Type B pancreatic cell (in vitro differentiated cells): ENCODE measurements around the gene STAB2. TPM values are rescaled to one million over a fixed set of nuclear protein-coding genes. Genes with fewer than 3 reads are reported as not detected.

ENCODE experiments used
- DNase-seq: peaks from one replicate; pipeline ENCODE4 v3.0.0; 2021; ENCODE audit warnings: mixed read lengths; ENCODE audit not compliant: unreplicated experiment; ENCODE audit errors: extremely low spot score
- H3K27ac Mint-ChIP-seq: 2 replicates; pipeline ENCODE4 v1.8.0; 2021; ENCODE audit warnings: mild to moderate bottlenecking, mixed read lengths
- H3K27me3 Mint-ChIP-seq: 2 replicates; pipeline ENCODE4 v1.8.0; 2021; ENCODE audit warnings: mixed read lengths
- H3K36me3 Mint-ChIP-seq: 2 replicates; pipeline ENCODE4 v1.8.0; 2021; ENCODE audit warnings: mixed read lengths
- H3K4me1 Mint-ChIP-seq: one replicate; pipeline ENCODE4 v1.8.0; 2021; ENCODE audit warnings: mixed read lengths; ENCODE audit not compliant: unreplicated experiment
- H3K4me3 Mint-ChIP-seq: 2 replicates; pipeline ENCODE4 v1.8.0; 2021; ENCODE audit warnings: mild to moderate bottlenecking, mixed read lengths
- H3K9me3 Mint-ChIP-seq: 2 replicates; pipeline ENCODE4 v1.8.0; 2021; ENCODE audit warnings: mixed read lengths
- CTCF ChIP-seq: fragments of 200-600 bp; sonication (generic); conservative IDR thresholded peaks from 2 replicates; pipeline ENCODE4 v1.5.0; 2021; ENCODE audit warnings: antibody characterized with exemption, mild to moderate bottlenecking
- total RNA-seq: library from RNA; stranded (reverse); gene quantifications from 2 replicates; pipeline ENCODE4 v1.2.1, GENCODE V29; 2021; ENCODE audit warnings: low replicate concordance

STAB2 gene
- total RNA-seq, 1 donor from 2014 or later = not detected

- Mint-ChIP-seq H3K36me3 (no peaks in the 10 kb centered on the region), H3K4me1 (no peaks in the 10 kb centered on the region), H3K9me3 (no peaks in the 10 kb centered on the region), H3K27ac (no peak overlapping the region), H3K4me3 (no peak overlapping the region), H3K27me3 (peaks cover 2% of the 10 kb centered on the region)
- DNase-seq = no peak
- no peak for TF ChIP-seq CTCF
Observed at GRCh38 chr12:103586132-103586531, 941 bp upstream of the STAB2 start.

GRCh38 chr12:103588680-103589079, 1.6 kb downstream of the STAB2 start:
- Mint-ChIP-seq H3K27me3 (peaks cover 2% of the 10 kb centered on the region), H3K9me3 (no peaks in the 10 kb centered on the region), H3K4me1 (no peaks in the 10 kb centered on the region), H3K36me3 (no peaks in the 10 kb centered on the region), H3K27ac (no peak overlapping the region), H3K4me3 (no peak overlapping the region)
- no peak for TF ChIP-seq CTCF
- DNase-seq = no peak

GRCh38 chr12:103589517-103589916, 2.4 kb downstream of the STAB2 start:
- TF ChIP-seq CTCF = no peak
- H3K27ac Mint-ChIP-seq = no peak overlapping the region
- H3K4me1 Mint-ChIP-seq = no peaks in the 10 kb centered on the region
- H3K27me3 Mint-ChIP-seq = peaks cover 2% of the 10 kb centered on the region
- DNase-seq = no peak
- H3K4me3 Mint-ChIP-seq = no peak overlapping the region
- H3K36me3 Mint-ChIP-seq = no peaks in the 10 kb centered on the region
- no peaks in the 10 kb centered on the region for H3K9me3 Mint-ChIP-seq

- Mint-ChIP-seq H3K9me3 (no peaks in the 10 kb centered on the region), H3K4me1 (no peaks in the 10 kb centered on the region), H3K4me3 (no peak overlapping the region), H3K27me3 (peaks cover 2% of the 10 kb centered on the region), H3K36me3 (no peaks in the 10 kb centered on the region), H3K27ac (no peak overlapping the region)
- TF ChIP-seq CTCF = no peak
- DNase-seq = no peak
Observed at GRCh38 chr12:103590271-103590670, 3.2 kb downstream of the STAB2 start.

GRCh38 chr12:103596981-103597380, 9.9 kb downstream of the STAB2 start:
- no peak for DNase-seq
- H3K27ac Mint-ChIP-seq = no peak overlapping the region
- no peak overlapping the region for H3K4me3 Mint-ChIP-seq
- H3K36me3 Mint-ChIP-seq = no peaks in the 10 kb centered on the region
- peaks cover 3% of the 10 kb centered on the region for H3K27me3 Mint-ChIP-seq
- no peaks in the 10 kb centered on the region for H3K9me3 Mint-ChIP-seq
- H3K4me1 Mint-ChIP-seq = no peaks in the 10 kb centered on the region
- no peak for TF ChIP-seq CTCF

- Mint-ChIP-seq H3K27ac (no peak overlapping the region), H3K9me3 (no peaks in the 10 kb centered on the region), H3K4me1 (no peaks in the 10 kb centered on the region), H3K4me3 (no peak overlapping the region), H3K36me3 (no peaks in the 10 kb centered on the region), H3K27me3 (peaks cover 10% of the 10 kb centered on the region)
- no peak for TF ChIP-seq CTCF
- no peak for DNase-seq
Observed at GRCh38 chr12:103599274-103599673, 12.2 kb downstream of the STAB2 start.
